Mesothelial cell of epicardium (in vitro differentiated cells): ENCODE measurements around the gene FRS3. TPM values are rescaled to one million over a fixed set of nuclear protein-coding genes. Genes with fewer than 3 reads are reported as not detected.

Experiments
- DNase-seq, 2 experiments: peaks; one replicate each; pipeline ENCODE4 v3.0.0; 2021; ENCODE audit warnings: low spot score in 2 of 2; ENCODE audit not compliant: unreplicated experiment in 2 of 2
- H3K27ac Mint-ChIP-seq: 2 replicates; pipeline ENCODE4 v1.8.0; 2021; ENCODE audit warnings: mixed read lengths
- H3K27me3 Mint-ChIP-seq: 2 replicates; pipeline ENCODE4 v1.8.0; 2021; ENCODE audit warnings: low read depth, mixed read lengths
- H3K36me3 Mint-ChIP-seq: 2 replicates; pipeline ENCODE4 v1.8.0; 2021; ENCODE audit warnings: mixed read lengths
- H3K4me1 Mint-ChIP-seq: 2 replicates; pipeline ENCODE4 v1.8.0; 2021; ENCODE audit warnings: mixed read lengths
- H3K4me3 Mint-ChIP-seq: 2 replicates; pipeline ENCODE4 v1.8.0; 2021; ENCODE audit warnings: mild to moderate bottlenecking, moderate library complexity, mixed read lengths
- H3K9me3 Mint-ChIP-seq: 2 replicates; pipeline ENCODE4 v1.8.0; 2021; ENCODE audit warnings: mixed read lengths
- total RNA-seq: library from RNA; stranded (reverse); gene quantifications from 3 replicates; pipeline ENCODE4 v1.2.1, GENCODE V29; 2021
- TF ChIP-seq, protein P1 (sequence below): fragments of 200-600 bp; sonication (generic); IDR thresholded peaks from one replicate; pipeline ENCODE4 v1.5.0; 2021; ENCODE audit warnings: antibody characterized with exemption; ENCODE audit not compliant: unreplicated experiment

FRS3 gene
- total RNA-seq, 1 donor from 2014 or later: 6.8 TPM

DNA sequence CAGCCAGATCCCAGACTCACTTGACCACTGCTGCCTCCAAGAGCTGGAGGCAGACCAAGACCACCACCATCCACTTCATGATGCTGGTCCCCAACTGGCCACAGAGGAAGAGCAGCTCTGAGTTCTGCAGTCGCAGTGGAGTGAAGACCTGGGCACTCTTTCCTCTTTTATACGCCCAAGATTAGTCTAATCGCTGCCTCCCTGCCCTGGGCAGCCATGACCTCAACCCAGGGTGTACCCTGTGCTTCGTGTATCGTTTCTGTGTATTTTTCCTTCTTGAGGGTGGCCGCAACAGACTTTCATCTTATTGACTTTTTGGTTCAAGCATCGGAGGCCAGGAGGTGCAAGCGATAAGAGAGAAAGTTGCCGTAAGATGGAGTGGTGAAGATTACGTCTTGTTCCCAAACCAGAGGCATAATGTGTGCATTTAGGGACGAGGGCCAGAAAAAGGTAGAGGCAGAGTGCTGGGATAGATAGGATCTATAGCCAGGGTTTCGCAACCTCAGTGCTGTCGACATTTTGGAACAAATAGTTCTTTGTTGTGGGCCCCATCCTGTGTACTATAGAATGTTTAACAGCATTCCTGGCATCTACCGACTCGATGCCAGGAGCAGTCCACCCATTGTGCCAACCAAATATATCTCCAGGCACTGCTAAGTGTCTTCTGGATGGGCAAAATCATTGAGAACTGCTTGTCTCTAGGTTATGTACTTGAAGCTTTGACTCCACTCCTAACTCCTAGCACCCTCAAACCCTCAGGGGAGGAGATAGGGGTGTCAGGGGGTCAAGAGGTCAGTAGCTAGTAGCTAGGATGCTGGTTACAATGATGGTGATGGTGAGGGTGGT, 32.2 kb downstream of the FRS3 start, which contains the start of gene PGC:
TSS of gene PGC (minus strand) at position 142 of the 846 bp plus-strand sequence. CDS start at position 79, 63 bp downstream.
- Mint-ChIP-seq H3K27me3 (peaks cover 13% of the 10 kb centered on the region), H3K36me3 (no peaks in the 10 kb centered on the region), H3K4me3 (no peak within 1 kb of the TSS), H3K9me3 (peaks cover 6% of the 10 kb centered on the region), H3K27ac (no peak within 1 kb of the TSS), H3K4me1 (peaks cover 2% of the 10 kb centered on the region)
- no peak for DNase-seq
- TF ChIP-seq, protein P1, sequence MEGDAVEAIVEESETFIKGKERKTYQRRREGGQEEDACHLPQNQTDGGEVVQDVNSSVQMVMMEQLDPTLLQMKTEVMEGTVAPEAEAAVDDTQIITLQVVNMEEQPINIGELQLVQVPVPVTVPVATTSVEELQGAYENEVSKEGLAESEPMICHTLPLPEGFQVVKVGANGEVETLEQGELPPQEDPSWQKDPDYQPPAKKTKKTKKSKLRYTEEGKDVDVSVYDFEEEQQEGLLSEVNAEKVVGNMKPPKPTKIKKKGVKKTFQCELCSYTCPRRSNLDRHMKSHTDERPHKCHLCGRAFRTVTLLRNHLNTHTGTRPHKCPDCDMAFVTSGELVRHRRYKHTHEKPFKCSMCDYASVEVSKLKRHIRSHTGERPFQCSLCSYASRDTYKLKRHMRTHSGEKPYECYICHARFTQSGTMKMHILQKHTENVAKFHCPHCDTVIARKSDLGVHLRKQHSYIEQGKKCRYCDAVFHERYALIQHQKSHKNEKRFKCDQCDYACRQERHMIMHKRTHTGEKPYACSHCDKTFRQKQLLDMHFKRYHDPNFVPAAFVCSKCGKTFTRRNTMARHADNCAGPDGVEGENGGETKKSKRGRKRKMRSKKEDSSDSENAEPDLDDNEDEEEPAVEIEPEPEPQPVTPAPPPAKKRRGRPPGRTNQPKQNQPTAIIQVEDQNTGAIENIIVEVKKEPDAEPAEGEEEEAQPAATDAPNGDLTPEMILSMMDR: no peak

DNA sequence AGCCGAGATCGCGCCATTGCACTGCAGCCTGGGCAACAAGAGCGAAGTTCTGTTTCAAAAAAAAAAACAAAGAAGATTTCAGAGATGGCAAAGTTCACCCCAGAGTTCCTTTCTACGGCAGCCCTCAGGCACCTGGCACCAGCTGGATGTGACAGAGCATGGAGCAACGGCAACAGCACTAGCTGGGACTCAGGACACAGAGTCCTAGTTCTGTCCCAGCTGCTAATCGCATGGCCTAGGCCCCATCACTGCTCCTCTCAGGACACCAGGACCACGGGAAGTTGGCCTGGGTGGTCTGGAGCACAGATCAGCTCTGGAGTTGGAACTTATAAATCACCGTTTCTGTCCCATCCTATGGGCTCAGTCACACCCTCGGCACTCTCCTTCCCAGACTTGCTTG, 33.6 kb downstream of the FRS3 start:
- Mint-ChIP-seq H3K4me1 (peaks cover 2% of the 10 kb centered on the region), H3K27ac (no peak overlapping the region), H3K9me3 (peaks cover 6% of the 10 kb centered on the region), H3K36me3 (no peaks in the 10 kb centered on the region), H3K4me3 (no peak overlapping the region), H3K27me3 (peaks cover 12% of the 10 kb centered on the region)
- no peak for DNase-seq
- TF ChIP-seq, protein P1: no peak

DNA sequence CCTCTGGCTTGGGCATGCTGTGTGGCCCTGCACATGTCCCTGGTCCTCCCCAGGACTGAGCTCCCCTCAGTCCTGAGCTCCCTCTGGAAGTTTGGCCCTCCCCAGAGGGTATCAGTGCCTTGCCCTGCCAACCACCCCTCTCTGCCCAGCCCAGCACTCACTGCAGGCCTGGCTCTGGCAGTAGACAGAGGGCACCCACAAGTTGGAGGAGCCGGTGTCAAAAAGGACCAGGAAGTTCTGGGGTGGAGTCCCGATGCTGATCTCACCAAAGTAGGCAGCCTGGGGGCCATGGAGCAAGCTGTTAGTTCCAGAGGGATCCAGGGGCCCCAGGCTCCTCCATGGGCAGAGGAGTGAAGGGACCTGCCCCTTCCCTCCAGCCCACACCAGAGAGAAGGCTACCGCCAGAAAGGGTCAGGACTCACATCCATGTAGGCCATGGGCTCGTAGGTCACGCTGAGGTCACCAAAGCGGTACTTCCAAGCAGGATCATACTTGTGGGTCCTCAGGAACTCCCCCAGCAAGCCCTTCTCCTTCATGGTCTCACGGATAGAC, 35.4 kb downstream of the FRS3 start:
- TF ChIP-seq, protein P1: no peak
- H3K4me3 Mint-ChIP-seq: no peak overlapping the region
- peaks cover 6% of the 10 kb centered on the region for H3K27me3 Mint-ChIP-seq
- H3K4me1 Mint-ChIP-seq: no peaks in the 10 kb centered on the region
- H3K27ac Mint-ChIP-seq: no peak overlapping the region
- no peaks in the 10 kb centered on the region for H3K36me3 Mint-ChIP-seq
- no peak for DNase-seq
- no peaks in the 10 kb centered on the region for H3K9me3 Mint-ChIP-seq

DNA sequence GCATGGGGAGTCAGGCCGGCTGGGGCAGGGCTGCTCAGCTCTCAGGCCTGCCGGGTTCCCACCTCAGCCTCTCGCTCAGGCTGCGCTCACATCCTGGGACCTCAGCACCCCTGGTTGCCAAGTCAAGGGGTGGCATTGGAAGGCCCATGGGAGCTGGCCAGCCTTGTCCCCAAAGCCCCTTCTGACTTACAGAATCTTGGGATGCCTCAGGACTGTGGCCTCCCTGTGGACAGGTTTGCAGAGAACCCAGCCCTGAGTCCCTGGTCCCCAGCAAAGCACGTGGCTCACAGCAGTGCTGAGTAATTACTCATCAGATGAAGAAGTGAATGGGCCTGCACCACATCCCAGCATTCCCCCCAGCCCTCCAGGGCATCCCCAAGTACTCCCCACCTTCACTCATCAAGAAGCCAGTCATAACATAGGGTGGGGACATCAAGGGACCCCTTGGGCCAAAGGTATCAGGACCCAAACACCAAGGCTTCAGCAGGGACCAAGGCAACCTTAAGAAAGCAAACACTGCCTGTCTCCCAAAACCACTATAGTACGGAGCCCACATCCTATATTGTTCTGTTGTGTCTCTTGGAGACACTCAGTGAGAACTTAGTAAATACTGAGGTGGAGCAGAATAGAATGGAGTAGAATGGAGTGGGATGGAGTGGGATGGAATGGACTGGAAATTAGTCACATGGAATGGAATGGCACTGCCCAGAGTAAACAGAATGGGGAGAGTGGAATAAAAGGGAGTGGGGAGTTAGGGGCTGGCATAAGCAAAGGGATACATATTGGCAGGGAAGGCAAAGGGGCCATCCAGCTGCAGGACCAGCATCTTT, 36.1 kb downstream of the FRS3 start:
- Mint-ChIP-seq H3K36me3 (no peaks in the 10 kb centered on the region), H3K4me1 (peaks cover 4% of the 10 kb centered on the region), H3K27ac (no peak overlapping the region), H3K27me3 (peaks cover 6% of the 10 kb centered on the region), H3K9me3 (no peaks in the 10 kb centered on the region), H3K4me3 (no peak overlapping the region)
- DNase-seq: no peak
- TF ChIP-seq, protein P1: no peak

DNA sequence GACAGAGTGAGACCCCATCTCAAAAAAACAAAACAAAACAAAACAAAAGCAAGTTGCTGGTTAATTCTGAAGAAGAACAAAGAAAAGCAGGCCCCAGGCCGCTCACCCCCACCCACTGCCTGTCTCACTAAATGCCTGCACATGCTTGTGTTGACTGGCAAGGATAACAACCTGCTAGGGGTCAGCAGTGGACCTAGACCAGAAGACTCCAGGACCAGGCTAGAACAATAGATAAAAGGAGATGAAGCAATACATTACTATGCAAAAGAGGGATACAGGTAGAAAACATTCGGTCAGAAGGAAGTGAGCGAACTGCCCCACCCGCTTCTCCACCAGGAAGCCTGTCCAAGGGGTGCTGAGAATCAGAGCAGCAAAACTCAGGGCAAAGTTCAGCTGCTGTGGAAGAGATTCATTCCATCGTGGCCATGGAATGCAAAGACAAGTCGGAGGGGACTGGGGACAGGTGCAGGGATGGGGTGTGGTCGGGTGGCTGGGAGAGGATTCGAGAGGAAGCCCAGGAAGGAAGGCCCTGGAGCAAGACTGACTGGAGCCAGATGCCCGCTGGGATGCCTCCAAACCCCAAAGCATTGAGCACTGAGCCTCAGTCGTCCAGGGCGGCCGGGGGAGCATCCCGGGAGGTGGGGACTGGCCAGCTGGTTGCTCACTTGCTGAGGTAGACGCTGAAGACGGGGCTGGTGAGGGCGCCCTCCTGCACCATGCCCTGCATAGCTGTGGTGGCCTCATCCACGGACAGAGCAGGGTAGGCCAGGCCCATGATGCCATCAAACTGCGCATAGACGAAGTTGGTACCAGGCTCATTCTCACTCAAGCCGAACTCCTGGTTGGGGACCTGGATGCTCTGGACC, 37.8 kb downstream of the FRS3 start:
- no peak for DNase-seq
- peaks cover 4% of the 10 kb centered on the region for H3K4me1 Mint-ChIP-seq
- H3K4me3 Mint-ChIP-seq: no peak overlapping the region
- H3K27me3 Mint-ChIP-seq: peaks cover 2% of the 10 kb centered on the region
- TF ChIP-seq, protein P1: no peak
- H3K27ac Mint-ChIP-seq: no peak overlapping the region
- H3K36me3 Mint-ChIP-seq: no peaks in the 10 kb centered on the region
- no peaks in the 10 kb centered on the region for H3K9me3 Mint-ChIP-seq
